ENCODE measurements around the gene MIB2.
"Not testable (repeated sequence)": the region's sequence is repeated elsewhere in the genome, so short reads cannot be mapped to it uniquely, and the experiment has no call there.

DNA sequence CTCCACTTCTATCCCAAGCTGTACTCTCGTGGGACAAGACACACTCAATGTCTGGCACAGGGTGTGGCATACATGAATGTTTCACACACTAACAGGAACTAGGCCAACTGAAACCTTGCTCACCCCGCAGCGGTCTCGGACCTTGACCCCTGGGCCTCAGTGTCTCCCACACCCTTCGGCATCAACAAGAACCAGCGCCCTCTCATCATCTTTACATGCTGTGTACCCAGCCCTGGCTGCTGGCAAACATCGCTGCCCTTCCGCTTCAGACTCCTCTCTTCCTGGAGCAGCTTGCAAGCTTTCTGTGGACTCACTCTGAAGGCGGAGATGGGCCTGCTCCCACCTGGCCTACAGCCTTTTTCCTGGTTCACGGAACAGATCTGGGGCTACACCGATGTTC is 33.0 kb downstream of the MIB2 start:
- not testable (repeated sequence) for TF ChIP-seq POLR2A (IDR thresholded peaks at IDR 0.05; ENCODE audit: low read depth, low read length); TAF1 (IDR thresholded peaks at IDR 0.05; ENCODE audit: low read depth, low read length); PAX5 (IDR thresholded peaks at IDR 0.05; ENCODE audit: insufficient read depth, low read length, severe bottlenecking); POLR2AphosphoS5 (IDR thresholded peaks at IDR 0.05; ENCODE audit: low read depth, low read length); SPI1 (IDR thresholded peaks at IDR 0.05; ENCODE audit: low read depth, low read length); POU2F2 (IDR thresholded peaks at IDR 0.05; ENCODE audit: low read depth, low read length)

Data from GM12891 (cell line).